MM.1S (cell line): ENCODE measurements around the gene DHX35.

Experiments used
- CTCF ChIP-seq: fragments of 300-600 bp; sonication (generic); IDR thresholded peaks from 2 replicates; pipeline ENCODE4 v1.5.1; 2016; ENCODE audit warnings: antibody characterized with exemption, low read length, mixed read lengths
- EZH2 ChIP-seq: fragments of 300-600 bp; sonication (generic); optimal IDR thresholded peaks from 2 replicates; pipeline ENCODE3; 2017; ENCODE audit warnings: low read depth, mild to moderate bottlenecking, antibody characterized with exemption, low read length, mixed read lengths

DNA sequence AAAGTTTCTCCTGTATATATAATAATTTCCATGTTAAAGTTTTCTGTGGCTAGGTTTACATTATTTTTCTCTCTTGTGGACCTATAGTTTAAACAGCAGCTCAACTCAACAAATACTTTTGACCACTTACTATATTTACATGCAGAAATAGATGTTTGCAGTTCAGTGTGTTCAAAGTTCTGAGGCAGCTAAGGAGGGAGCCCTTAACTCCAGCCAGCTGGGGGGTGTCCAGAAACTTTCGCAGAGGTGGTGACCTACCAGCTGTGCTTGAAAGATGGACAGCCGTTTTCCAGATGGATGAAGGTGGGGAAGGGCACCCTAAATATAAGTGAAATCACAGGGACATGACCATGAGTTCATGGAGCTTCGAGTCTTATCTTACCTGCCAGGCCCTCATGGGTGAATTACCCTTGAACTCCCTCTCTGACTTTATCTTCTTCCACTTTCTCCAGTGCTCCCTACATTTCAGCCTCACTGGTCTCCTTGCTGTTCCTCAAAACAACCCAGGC lies 33.4 kb downstream of the DHX35 start:
- no peak for TF ChIP-seq EZH2
- TF ChIP-seq CTCF = no peak
